ENCODE results near the gene ANP32A. TPM values are rescaled to one million over a fixed set of nuclear protein-coding genes. Genes with fewer than 3 reads are reported as not detected.

The ANP32A gene
- total and polyA plus RNA-seq, 2 experiments from 2014 or later: 59.4 to 114 TPM

- Histone ChIP-seq H3K27me3 (no peaks in the 10 kb centered on the region), H3K4me3 (peak overlapping the region; percentile 96), H3K9me3 (ENCODE audit: low read depth) (no peaks in the 10 kb centered on the region), H3K9me2 (replicated peaks; ENCODE audit: insufficient read depth) (no peaks in the 10 kb centered on the region), H3K4me2 (peak overlapping the region; percentile 82), H4K20me1 (ENCODE audit: insufficient read depth, poor library complexity, severe bottlenecking) (peaks cover 24% of the 10 kb centered on the region), H2AFZ (peak overlapping the region; percentile 64), H3K79me2 (peaks cover 77% of the 10 kb centered on the region), H3K36me3 (replicated peaks; ENCODE audit: insufficient read depth, low read depth) (no peaks in the 10 kb centered on the region), H3K4me1 (ENCODE audit: insufficient read depth) (peaks cover 33% of the 10 kb centered on the region), H3K27ac (peak overlapping the region; percentile 99)
- peak; percentile 86 for DNase-seq (ENCODE audit: low spot score)
- no peak for TF ChIP-seq EZH2phosphoT487 (IDR thresholded peaks at IDR 0.05; ENCODE audit: low read depth, severe bottlenecking, unreplicated experiment)
- TF ChIP-seq EZH2 (IDR thresholded peaks at IDR 0.05; ENCODE audit: borderline replicate concordance): no peak
- no peak for TF ChIP-seq CTCF (IDR thresholded peaks at IDR 0.05; ENCODE audit: poor library complexity)
- WGBS (ENCODE audit: low lambda C conversion rate, missing lambda C conversion rate): 0% methylated on average over 27 of the region's 75 CpGs
These were observed 2.5 kb downstream of the ANP32A start for GRCh38 chr15:68818066-68818768.

- H2AFZ ChIP-seq: peak overlapping the region; percentile 64
- H3K4me2 ChIP-seq: peak overlapping the region; percentile 82
- no peak for TF ChIP-seq EZH2 (IDR thresholded peaks at IDR 0.05; ENCODE audit: borderline replicate concordance)
- no peak for TF ChIP-seq EZH2phosphoT487 (IDR thresholded peaks at IDR 0.05; ENCODE audit: low read depth, severe bottlenecking, unreplicated experiment)
- no peak for TF ChIP-seq CTCF (IDR thresholded peaks at IDR 0.05; ENCODE audit: poor library complexity)
- H3K36me3 ChIP-seq (replicated peaks; ENCODE audit: insufficient read depth, low read depth): no peaks in the 10 kb centered on the region
- WGBS (ENCODE audit: low lambda C conversion rate, missing lambda C conversion rate): 2% methylated on average over 26 of the region's 64 CpGs
- H3K27me3 ChIP-seq: no peaks in the 10 kb centered on the region
- peak overlapping the region; percentile 96 for H3K4me3 ChIP-seq
- peaks cover 36% of the 10 kb centered on the region for H3K4me1 ChIP-seq (ENCODE audit: insufficient read depth)
- H3K9me3 ChIP-seq (ENCODE audit: low read depth): no peaks in the 10 kb centered on the region
- peak overlapping the region; percentile 99 for H3K27ac ChIP-seq
- DNase-seq (ENCODE audit: low spot score): peak; percentile 86
- peaks cover 80% of the 10 kb centered on the region for H3K79me2 ChIP-seq
- H3K9me2 ChIP-seq (replicated peaks; ENCODE audit: insufficient read depth): no peaks in the 10 kb centered on the region
- H4K20me1 ChIP-seq (ENCODE audit: insufficient read depth, poor library complexity, severe bottlenecking): peaks cover 30% of the 10 kb centered on the region
These were observed 3.2 kb downstream of the ANP32A start for GRCh38 chr15:68817304-68818065.

- Histone ChIP-seq H3K9me2 (replicated peaks; ENCODE audit: insufficient read depth) (no peaks in the 10 kb centered on the region), H3K27ac (peak overlapping the region; percentile 99), H3K36me3 (replicated peaks; ENCODE audit: insufficient read depth, low read depth) (no peaks in the 10 kb centered on the region), H4K20me1 (ENCODE audit: insufficient read depth, poor library complexity, severe bottlenecking) (peaks cover 36% of the 10 kb centered on the region), H3K27me3 (no peaks in the 10 kb centered on the region), H3K9me3 (ENCODE audit: low read depth) (no peaks in the 10 kb centered on the region), H3K4me1 (ENCODE audit: insufficient read depth) (peaks cover 38% of the 10 kb centered on the region), H3K79me2 (peaks cover 87% of the 10 kb centered on the region), H2AFZ (no peak overlapping the region), H3K4me3 (peak overlapping the region; percentile 96), H3K4me2 (peak overlapping the region; percentile 82)
- peak; percentile 61 for DNase-seq (ENCODE audit: low spot score)
- no peak for TF ChIP-seq EZH2phosphoT487 (IDR thresholded peaks at IDR 0.05; ENCODE audit: low read depth, severe bottlenecking, unreplicated experiment)
- TF ChIP-seq CTCF (IDR thresholded peaks at IDR 0.05; ENCODE audit: poor library complexity): no peak
- TF ChIP-seq EZH2 (IDR thresholded peaks at IDR 0.05; ENCODE audit: borderline replicate concordance): no peak
- WGBS (ENCODE audit: low lambda C conversion rate, missing lambda C conversion rate): 6% methylated on average over 13 of the region's 13 CpGs
These were observed 3.8 kb downstream of the ANP32A start for GRCh38 chr15:68816795-68817303.
